HS-5 (cell line): ENCODE data around the gene MAP2K5.

Source experiments
- DNase-seq: peaks from one replicate; pipeline ENCODE4 v3.0.0-alpha.2; 2012; ENCODE audit warnings: low read depth

MAP2K5 gene

GRCh38 chr15:67521783-67522568, 20.5 kb upstream of the MAP2K5 start:
- no peak for DNase-seq

- DNase-seq: no peak
Observed at GRCh38 chr15:67523330-67523729, 19.2 kb upstream of the MAP2K5 start.

DNA sequence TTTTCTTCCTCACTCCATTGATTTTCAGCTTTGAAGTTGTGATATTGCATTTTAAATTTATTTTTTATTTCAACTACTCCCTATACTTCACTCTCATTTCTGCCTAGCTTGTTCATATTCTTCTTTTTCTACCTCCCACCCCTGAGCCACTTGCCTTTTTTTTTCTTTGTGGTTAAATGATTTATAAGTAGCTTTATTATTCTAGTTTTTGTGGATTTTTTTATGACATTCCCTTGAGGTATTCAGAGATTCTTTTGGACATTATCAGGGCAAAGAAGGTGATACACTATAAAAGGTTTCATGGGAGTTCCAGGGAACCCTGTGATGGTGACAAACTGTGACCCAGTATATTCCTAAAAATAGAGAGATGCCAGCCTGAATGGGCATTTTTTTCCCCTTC, 18.3 kb upstream of the MAP2K5 start:
- DNase-seq: no peak

DNA sequence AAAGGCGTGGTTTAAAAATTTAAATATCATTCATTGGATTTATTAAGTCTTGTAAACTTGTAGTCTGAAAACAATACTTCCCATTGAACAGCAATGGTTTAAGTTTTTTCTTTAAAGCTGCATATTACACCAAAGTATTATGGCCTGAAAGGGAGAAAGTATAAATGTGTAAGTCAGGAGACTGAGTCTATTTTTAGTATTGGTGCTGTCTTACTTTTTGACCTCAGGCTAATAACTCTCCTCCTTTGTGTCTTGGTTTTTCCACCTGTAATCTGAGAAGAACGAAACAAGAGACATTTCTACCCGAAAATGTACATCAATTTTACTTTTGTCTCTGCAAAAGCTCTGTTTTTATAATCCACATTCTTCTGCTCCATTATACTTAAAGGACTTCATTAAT, 14.0 kb upstream of the MAP2K5 start:
- DNase-seq: no peak

- DNase-seq: peak; percentile 80
Observed at GRCh38 chr15:67531379-67531914, 11.1 kb upstream of the MAP2K5 start.

DNA sequence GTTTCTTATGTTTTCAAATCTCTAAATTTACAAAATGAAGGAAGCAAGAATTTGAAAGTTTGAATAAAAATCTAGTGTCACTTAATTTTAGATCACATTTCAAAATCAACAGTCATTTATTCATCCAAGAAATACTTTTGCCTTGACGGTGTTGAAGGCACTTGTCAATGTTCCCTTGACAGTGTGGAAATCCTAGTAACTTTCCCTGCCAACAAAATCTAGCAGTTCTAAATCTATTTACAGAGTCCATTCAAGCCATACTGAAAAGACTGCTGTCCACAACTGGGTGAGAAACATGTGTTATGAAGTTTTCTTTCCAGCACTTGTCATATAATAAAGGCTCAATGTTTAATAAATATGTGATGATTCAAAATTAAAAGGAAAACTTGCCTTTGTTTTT, 8.6 kb upstream of the MAP2K5 start:
- no peak for DNase-seq

DNA sequence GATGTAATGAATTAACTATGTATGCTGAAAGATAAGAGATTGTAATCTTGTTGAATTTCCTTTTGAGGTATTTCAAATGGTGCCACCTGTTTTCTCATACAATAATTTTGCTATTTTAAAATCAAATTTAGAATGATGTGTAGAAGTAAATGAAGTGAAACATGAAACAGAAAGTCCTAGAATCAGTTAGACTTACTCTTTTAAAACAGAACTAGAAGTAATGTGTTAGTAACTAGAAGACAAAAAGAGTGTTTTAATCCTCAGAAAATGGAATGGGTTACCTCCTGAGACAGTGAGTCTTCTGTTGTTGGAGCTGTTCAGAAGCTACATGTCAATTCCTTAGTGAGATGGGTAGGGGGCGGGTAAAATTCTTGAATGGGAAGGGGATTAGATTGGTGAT, 8.1 kb upstream of the MAP2K5 start:
- DNase-seq: no peak

DNA sequence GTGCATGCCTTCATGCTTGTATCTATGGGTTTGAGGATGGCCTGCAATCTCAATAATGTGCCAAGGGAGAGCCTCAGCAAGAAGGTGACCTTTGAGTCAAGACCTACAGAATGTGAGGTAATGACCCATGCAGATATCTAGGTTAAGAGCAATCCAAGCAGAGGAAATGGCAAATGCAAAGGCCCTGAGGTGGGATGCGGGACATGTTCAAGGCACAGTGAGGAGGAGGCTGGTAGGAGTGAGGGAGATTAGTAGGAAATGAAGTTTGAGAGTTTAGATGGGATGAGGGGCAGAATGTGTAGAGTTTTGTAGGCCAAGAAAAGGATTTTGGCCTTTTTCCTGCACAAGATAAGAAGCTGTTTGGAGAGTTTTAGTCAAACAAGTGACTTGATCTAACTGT, 4.7 kb upstream of the MAP2K5 start:
- DNase-seq: no peak

- DNase-seq: no peak
Observed at GRCh38 chr15:67543348-67543718, 830 bp downstream of the MAP2K5 start.

- no peak for DNase-seq
Observed at GRCh38 chr15:67544475-67544874, 2.0 kb downstream of the MAP2K5 start.

GRCh38 chr15:67545864-67546263, 3.4 kb downstream of the MAP2K5 start:
- DNase-seq: no peak

DNA sequence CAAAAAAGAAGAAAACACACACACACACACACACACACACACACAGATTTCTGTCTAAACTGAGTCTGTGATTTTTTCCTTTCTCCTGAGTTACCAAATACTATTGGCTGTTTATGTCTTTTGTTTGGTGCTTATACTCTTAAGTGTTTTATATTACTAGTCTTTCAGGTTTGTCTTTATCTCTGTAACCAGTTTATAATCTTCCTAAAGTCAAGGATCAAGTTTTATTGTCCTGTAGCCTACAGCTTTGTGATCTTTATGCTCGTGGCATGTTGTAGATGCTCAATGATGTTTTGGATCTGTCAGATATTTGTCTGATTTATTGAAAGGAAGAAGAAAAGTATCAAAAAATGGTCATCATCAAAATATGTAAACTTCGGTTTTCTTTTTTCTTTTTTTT, 4.6 kb downstream of the MAP2K5 start:
- DNase-seq: no peak

- no peak for DNase-seq
Observed at GRCh38 chr15:67547836-67548235, 5.3 kb downstream of the MAP2K5 start.

DNA sequence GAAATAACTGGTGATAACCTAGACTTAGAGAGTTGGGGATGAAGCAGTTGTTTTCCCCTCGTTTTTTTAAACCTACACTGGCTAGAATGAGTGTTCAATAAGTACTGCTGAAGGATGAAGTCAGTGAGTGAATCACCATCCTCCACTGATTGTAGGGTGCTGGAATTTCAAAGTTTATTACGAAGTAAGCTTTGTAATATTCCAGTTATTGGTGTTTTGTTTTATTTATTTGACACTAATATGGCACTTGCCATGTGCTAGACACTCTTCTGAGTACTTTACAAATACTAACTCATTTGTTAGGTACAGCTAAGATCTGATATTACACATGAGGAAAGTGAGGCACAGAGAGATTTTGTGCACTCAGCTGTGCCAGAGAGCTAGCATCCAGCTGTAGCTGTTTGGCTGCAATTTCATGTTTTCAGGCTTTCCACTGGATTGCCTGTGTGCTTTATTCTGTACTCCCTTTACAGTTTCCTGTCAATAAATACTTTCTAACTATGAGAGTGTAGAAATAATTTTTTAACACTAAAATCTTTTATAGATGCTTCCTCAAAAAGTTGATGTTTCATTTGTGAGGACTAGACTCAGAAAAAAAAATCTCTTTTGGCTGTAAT, 5.8 kb downstream of the MAP2K5 start:
- no peak for DNase-seq

- DNase-seq: no peak
Observed at GRCh38 chr15:67548862-67549651, 6.6 kb downstream of the MAP2K5 start.

DNA sequence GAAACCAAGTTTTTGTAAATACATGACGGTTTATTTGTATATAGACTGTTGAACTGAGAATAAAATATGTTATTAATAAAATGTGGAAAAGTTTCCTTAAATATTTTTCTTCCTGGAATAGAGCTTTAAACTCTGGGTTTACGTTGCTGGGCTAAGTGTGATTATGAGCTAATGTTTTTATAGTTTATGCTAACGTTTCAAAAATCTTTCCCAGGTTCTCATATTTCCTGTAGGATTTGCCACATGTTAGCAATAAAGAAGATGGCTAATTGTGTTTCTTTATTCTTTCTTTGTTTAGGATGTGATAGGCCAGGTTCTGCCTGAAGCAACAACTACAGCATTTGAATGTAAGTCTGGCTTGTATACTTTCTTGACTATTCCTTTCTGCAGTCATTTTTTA, 7.2 kb downstream of the MAP2K5 start:
- DNase-seq: no peak

DNA sequence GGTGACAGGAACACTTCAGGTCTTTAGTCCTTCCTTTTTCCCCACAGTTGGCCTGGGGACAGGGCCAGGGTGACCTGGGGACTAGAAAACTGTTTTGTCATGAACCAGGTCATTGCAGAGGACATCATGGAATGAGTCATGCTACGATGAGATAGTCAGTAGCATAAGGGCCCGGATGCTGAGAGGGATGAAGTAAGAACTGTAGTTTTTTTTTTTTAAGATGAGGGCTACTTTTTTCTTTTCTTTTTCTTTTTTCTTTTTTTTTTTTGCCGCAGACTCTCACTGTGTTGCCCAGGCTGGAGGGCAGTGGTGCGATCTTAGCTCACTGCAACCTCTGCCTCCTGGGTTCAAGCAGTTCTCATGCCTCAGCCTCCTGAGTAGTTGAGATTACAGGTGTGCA, 8.0 kb downstream of the MAP2K5 start:
- no peak for DNase-seq

- no peak for DNase-seq
Observed at GRCh38 chr15:67551207-67551743, 8.8 kb downstream of the MAP2K5 start.

- DNase-seq: no peak
Observed at GRCh38 chr15:67554580-67554979, 12.1 kb downstream of the MAP2K5 start.

DNA sequence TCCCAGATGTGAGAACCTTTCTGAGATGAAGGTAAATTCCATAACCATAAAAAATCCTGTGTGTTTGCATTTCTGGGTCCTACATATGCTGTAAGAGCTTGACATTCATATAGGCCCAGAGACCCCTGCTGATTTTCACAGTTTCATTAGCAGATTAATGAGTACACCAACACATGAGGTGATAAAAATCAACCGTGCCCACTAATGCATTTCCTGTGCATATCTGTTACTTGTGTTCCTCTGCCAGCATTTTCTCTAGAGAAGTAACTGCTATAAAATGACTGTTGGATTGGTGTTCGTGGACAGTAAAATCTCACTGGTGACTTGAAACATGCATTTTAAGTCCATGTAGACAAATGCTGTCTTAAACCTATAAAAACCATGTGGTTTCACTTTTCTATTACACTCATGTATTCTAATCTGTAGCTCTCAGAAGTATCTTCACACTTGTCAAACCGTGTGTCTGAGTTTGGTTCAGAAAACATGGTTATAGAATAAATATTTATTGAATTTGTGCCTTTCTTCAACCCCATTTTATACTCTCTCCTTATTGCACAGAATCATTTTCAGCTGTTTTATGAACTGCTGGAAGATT, 14.6 kb downstream of the MAP2K5 start:
- no peak for DNase-seq

DNA sequence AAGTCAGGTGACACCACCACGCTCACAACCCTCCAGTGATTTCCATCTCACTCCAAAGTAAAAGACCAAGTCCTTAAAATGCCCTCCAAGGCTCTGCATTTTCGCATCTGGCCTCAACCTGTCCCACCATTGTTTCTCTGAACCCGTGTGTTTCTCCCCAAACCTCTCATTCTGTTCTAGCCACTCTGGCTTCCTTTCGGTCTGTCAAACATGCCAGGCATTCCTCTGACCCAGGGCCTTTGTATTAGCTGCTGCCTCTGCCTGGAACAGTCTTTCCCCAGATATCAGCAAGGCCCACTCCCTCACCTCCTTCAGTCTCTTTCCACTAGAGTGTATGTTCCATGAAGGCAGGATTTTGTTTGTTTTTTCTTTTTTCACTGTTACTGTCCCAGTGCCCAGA, 16.0 kb downstream of the MAP2K5 start:
- no peak for DNase-seq

DNA sequence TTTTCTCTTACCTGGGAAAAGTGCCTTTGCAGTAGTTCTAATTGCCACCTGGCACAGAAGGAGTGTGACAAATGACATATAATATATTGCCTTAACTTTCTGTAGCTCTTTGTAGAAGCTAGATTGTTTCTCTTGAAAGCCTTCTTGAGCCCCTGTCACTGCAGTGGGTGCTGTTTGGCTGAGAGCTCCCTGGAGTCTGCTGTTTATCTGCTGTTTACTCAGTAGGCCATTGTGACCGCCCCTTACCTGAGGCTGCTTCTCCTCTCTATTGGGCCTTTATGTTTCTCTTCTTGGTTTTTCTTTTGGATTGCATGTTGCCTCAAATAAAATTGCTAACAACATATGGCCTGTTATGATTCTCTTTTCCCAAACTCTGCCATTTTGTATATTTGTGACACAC, 16.7 kb downstream of the MAP2K5 start:
- no peak for DNase-seq
